ENCODE results near the gene TMEM175. TPM values are rescaled to one million over a fixed set of nuclear protein-coding genes. Genes with fewer than 3 reads are reported as not detected.
A peak's percentile ranks its signal among the peaks of the same experiment; 100 is the strongest.

TMEM175 gene
- total RNA-seq, 1 donor from 2014 or later, result 16.0 TPM

- no peaks in the 10 kb centered on the region for H3K36me3 ChIP-seq (ENCODE audit: control insufficient read depth, insufficient read depth, low read length)
- TF ChIP-seq, protein P1, sequence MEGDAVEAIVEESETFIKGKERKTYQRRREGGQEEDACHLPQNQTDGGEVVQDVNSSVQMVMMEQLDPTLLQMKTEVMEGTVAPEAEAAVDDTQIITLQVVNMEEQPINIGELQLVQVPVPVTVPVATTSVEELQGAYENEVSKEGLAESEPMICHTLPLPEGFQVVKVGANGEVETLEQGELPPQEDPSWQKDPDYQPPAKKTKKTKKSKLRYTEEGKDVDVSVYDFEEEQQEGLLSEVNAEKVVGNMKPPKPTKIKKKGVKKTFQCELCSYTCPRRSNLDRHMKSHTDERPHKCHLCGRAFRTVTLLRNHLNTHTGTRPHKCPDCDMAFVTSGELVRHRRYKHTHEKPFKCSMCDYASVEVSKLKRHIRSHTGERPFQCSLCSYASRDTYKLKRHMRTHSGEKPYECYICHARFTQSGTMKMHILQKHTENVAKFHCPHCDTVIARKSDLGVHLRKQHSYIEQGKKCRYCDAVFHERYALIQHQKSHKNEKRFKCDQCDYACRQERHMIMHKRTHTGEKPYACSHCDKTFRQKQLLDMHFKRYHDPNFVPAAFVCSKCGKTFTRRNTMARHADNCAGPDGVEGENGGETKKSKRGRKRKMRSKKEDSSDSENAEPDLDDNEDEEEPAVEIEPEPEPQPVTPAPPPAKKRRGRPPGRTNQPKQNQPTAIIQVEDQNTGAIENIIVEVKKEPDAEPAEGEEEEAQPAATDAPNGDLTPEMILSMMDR (IDR thresholded peaks at IDR 0.05; ENCODE audit: insufficient read depth, low read length, poor library complexity, severe bottlenecking), result no peak
- DNase-seq (ENCODE audit: low read depth), result no peak
- no peaks in the 10 kb centered on the region for H3K27me3 ChIP-seq (ENCODE audit: control insufficient read depth, insufficient read depth, low read length)
- peak overlapping the region; percentile 45 for H3K4me3 ChIP-seq (ENCODE audit: low read depth, low read length)
Observed at GRCh38 chr4:986428-986878, 54.2 kb downstream of the TMEM175 start.

GRCh38 chr4:986879-987623, 54.8 kb downstream of the TMEM175 start, which contains the start of gene IDUA:
TSS of gene IDUA (plus strand) at chr4:987044. CDS start at chr4:987085, 41 bp downstream.
- Histone ChIP-seq H3K27me3 (ENCODE audit: control insufficient read depth, insufficient read depth, low read length) (no peaks in the 10 kb centered on the region), H3K4me3 (ENCODE audit: low read depth, low read length) (peak within 1 kb of the TSS; percentile 45), H3K36me3 (ENCODE audit: control insufficient read depth, insufficient read depth, low read length) (no peaks in the 10 kb centered on the region)
- TF ChIP-seq, protein P1 (IDR thresholded peaks at IDR 0.05; ENCODE audit: insufficient read depth, low read length, poor library complexity, severe bottlenecking), result peak; percentile 68
- no peak for DNase-seq (ENCODE audit: low read depth)

GRCh38 chr4:987624-988513, 55.6 kb downstream of the TMEM175 start:
- no peaks in the 10 kb centered on the region for H3K27me3 ChIP-seq (ENCODE audit: control insufficient read depth, insufficient read depth, low read length)
- no peaks in the 10 kb centered on the region for H3K36me3 ChIP-seq (ENCODE audit: control insufficient read depth, insufficient read depth, low read length)
- peak overlapping the region; percentile 45 for H3K4me3 ChIP-seq (ENCODE audit: low read depth, low read length)
- TF ChIP-seq, protein P1 (IDR thresholded peaks at IDR 0.05; ENCODE audit: insufficient read depth, low read length, poor library complexity, severe bottlenecking), result no peak
- DNase-seq (ENCODE audit: low read depth), result no peak

GRCh38 chr4:988726-989721, 56.8 kb downstream of the TMEM175 start:
- TF ChIP-seq, protein P1 (IDR thresholded peaks at IDR 0.05; ENCODE audit: insufficient read depth, low read length, poor library complexity, severe bottlenecking), result no peak

GRCh38 chr4:989722-990471, 57.6 kb downstream of the TMEM175 start:
- Histone ChIP-seq H3K27me3 (ENCODE audit: control insufficient read depth, insufficient read depth, low read length) (no peaks in the 10 kb centered on the region), H3K4me3 (ENCODE audit: low read depth, low read length) (no peak overlapping the region), H3K36me3 (ENCODE audit: control insufficient read depth, insufficient read depth, low read length) (no peaks in the 10 kb centered on the region)
- TF ChIP-seq, protein P1 (IDR thresholded peaks at IDR 0.05; ENCODE audit: insufficient read depth, low read length, poor library complexity, severe bottlenecking), result no peak
- no peak for DNase-seq (ENCODE audit: low read depth)

More at GRCh38 chr4:988726-989721, 56.8 kb downstream of the TMEM175 start:
- H3K4me3 ChIP-seq (ENCODE audit: low read depth, low read length), result no peak overlapping the region
- no peak for DNase-seq (ENCODE audit: low read depth)
- no peaks in the 10 kb centered on the region for H3K27me3 ChIP-seq (ENCODE audit: control insufficient read depth, insufficient read depth, low read length)
- H3K36me3 ChIP-seq (ENCODE audit: control insufficient read depth, insufficient read depth, low read length), result no peaks in the 10 kb centered on the region

Data from kidney epithelial cell (primary cell).